Testis (tissue), 3 donors: Measurements from ENCODE around the gene ABCG8. TPM values are rescaled to one million over a fixed set of nuclear protein-coding genes. Genes with fewer than 3 reads are reported as not detected.

Experiments used
- DNase-seq: peaks from one replicate; pipeline ENCODE4 v3.0.0-alpha.2; 2019
- H3K27ac ChIP-seq, 2 donors: fragments of 200-600 bp; sonication (generic); one replicate each; pipeline ENCODE4 v1.5.1; 2019
- H3K27me3 ChIP-seq: fragments of 200-600 bp; sonication (generic); one replicate; pipeline ENCODE4 v1.5.1; 2019
- H3K36me3 ChIP-seq: fragments of 200-600 bp; sonication (generic); one replicate; pipeline ENCODE4 v1.5.1; 2017; ENCODE audit warnings: low read depth; ENCODE audit errors: missing control alignments
- H3K4me1 ChIP-seq: fragments of 200-600 bp; sonication (generic); one replicate; pipeline ENCODE4 v1.5.1; 2019
- H3K4me3 ChIP-seq, 2 donors: fragments of 200-600 bp; sonication (generic); one replicate each; pipeline ENCODE4 v1.5.1; 2017 to 2019
- H3K9me3 ChIP-seq: fragments of 200-600 bp; sonication (generic); one replicate; pipeline ENCODE4 v1.5.1; 2017
- POLR2A ChIP-seq: fragments of 450-650 bp; IDR thresholded peaks from one replicate; pipeline ENCODE4 v1.6.1; 2017; ENCODE audit warnings: antibody characterized with exemption, mild to moderate bottlenecking, moderate library complexity
- WGBS, 2 donors: methylation state at CpG; one replicate each; pipeline ENCODE4 v1.1.5; 2018; 5-methylcytosine and 5-hydroxymethylcytosine counted together
- intact Hi-C: fragments of 100-400 bp; cut with DNase I; formaldehyde crosslinking; loops from one replicate; pipeline ENCODE4 v1.15.1; 2023; ENCODE audit warnings: low total_unique reads
- polyA plus RNA-seq: library from polyadenylated mRNA; stranded (reverse); fragments of 350-450 nt; fragmentation: Illumina TruSeq; extraction: RNeasy Lipid Tissue Mini Kit (QIAGEN cat#74804); gene quantifications from one replicate; pipeline ENCODE4 v1.2.3, GENCODE V29; 2014; ENCODE audit warnings: low read depth, low replicate concordance; ENCODE audit not compliant: insufficient read depth
- total RNA-seq, 2 donors: library from RNA; depleted of rRNA; stranded (reverse); fragments of >200 nt; gene quantifications; one replicate each; pipeline ENCODE4 v1.2.3, GENCODE V29; 2016
- TF ChIP-seq, protein P1 (sequence below), 3 experiments: fragments of 450-650 bp in 2 of 3; fragments of 200-600 bp in 1 of 3; sonication (generic) in 1 of 3; IDR thresholded peaks; one replicate each; pipeline ENCODE4 v1.5.1; 2016 to 2019; ENCODE audit warnings: antibody characterized with exemption in 3 of 3, mild to moderate bottlenecking in 2 of 3, moderate library complexity in 1 of 3

ABCG8 gene
- total and polyA plus RNA-seq, 3 donors from 2014 or later = 0.24 to 0.43 TPM; not detected in 1

DNA sequence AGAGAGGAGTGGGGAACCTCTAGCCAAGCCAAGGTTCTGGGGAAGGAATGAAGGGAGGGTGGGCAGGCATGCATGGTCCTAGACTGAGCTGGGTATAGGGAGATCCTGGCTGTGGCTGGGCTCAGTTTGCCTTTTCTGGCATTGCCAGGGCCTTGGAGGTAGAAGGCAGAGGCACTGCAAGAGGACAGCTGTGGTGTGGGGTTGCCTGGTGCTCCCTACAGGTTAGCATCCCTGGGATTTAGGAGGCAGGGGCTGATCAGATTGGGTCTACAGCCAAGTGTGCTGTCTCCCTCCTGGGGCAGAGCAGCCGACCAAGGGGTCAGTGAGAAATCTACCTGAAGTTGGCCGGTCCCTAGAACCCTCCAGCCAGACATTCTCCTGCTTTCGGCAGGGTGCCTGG is 15.9 kb downstream of the ABCG8 start:
- DNase-seq = no peak
- intact Hi-C loops = no loop called here
- no peaks in the 10 kb centered on the region for H3K27me3 ChIP-seq
- TF ChIP-seq, protein P1, sequence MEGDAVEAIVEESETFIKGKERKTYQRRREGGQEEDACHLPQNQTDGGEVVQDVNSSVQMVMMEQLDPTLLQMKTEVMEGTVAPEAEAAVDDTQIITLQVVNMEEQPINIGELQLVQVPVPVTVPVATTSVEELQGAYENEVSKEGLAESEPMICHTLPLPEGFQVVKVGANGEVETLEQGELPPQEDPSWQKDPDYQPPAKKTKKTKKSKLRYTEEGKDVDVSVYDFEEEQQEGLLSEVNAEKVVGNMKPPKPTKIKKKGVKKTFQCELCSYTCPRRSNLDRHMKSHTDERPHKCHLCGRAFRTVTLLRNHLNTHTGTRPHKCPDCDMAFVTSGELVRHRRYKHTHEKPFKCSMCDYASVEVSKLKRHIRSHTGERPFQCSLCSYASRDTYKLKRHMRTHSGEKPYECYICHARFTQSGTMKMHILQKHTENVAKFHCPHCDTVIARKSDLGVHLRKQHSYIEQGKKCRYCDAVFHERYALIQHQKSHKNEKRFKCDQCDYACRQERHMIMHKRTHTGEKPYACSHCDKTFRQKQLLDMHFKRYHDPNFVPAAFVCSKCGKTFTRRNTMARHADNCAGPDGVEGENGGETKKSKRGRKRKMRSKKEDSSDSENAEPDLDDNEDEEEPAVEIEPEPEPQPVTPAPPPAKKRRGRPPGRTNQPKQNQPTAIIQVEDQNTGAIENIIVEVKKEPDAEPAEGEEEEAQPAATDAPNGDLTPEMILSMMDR (IDR thresholded peaks at IDR 0.05) = no peak
- no peak for TF ChIP-seq POLR2A
- H3K4me3 ChIP-seq = no peak overlapping the region
- WGBS, 2 donors = 67 to 91% methylated on average over 3 of the region's 3 CpGs
- no peaks in the 10 kb centered on the region for H3K9me3 ChIP-seq
- H3K4me1 ChIP-seq = no peaks in the 10 kb centered on the region
- H3K36me3 ChIP-seq = no peaks in the 10 kb centered on the region
- H3K27ac ChIP-seq = no peak overlapping the region

DNA sequence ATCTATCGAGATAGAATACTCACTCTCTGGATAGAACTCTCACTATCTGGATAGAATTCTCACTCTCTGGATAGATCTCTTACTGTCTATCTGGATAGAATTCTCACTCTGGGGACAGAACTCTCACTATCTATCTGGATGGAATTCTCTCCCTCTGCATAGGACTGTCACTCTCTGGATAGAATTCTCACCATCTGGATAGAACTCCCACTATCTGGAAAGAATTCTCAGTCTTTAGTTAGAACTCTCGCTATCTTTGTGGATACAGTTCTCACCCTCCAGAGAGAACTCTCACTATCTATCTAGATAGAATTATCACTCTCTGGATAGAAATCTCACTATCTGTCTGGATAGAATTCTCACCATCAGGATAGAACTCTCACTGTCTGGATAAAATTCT is 16.5 kb downstream of the ABCG8 start:
- intact Hi-C loops = no loop called here
- Histone ChIP-seq H3K9me3 (no peaks in the 10 kb centered on the region), H3K27me3 (no peaks in the 10 kb centered on the region), H3K4me1 (no peaks in the 10 kb centered on the region), H3K27ac (no peak overlapping the region), H3K4me3 (no peak overlapping the region), H3K36me3 (no peaks in the 10 kb centered on the region)
- TF ChIP-seq, protein P1 (IDR thresholded peaks at IDR 0.05) = no peak
- TF ChIP-seq POLR2A = no peak
- 70 to 76% methylated on average over 2 of the region's 2 CpGs for WGBS, 2 donors
- no peak for DNase-seq

DNA sequence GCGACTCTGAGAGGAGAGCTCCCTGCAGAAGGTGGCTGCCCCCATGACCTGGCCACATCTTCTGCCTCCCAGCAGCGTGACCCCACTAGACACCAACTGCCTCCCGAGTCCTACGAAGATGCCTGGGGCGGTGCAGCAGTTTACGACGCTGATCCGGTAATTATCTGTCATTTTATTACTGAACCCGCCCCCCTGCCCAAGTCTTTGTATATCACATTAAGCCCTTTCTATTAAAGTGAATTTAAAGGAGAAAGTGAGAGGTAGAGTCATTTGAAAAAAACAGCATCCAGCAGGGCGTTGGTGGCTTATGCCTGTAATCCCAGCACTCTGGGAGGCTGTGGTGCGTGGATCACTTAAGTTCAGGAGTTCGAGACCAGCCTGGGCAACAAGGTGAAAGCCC is 33.4 kb downstream of the ABCG8 start:
- H3K27me3 ChIP-seq = no peaks in the 10 kb centered on the region
- WGBS, 2 donors = 87 to 88% methylated on average over 12 of the region's 12 CpGs
- no peak overlapping the region for H3K4me3 ChIP-seq
- no peaks in the 10 kb centered on the region for H3K36me3 ChIP-seq
- H3K9me3 ChIP-seq = no peaks in the 10 kb centered on the region
- intact Hi-C loops = no loop called here
- no peak for DNase-seq
- H3K4me1 ChIP-seq = no peaks in the 10 kb centered on the region
- no peak overlapping the region for H3K27ac ChIP-seq
- TF ChIP-seq, protein P1 (IDR thresholded peaks at IDR 0.05) = no peak
- TF ChIP-seq POLR2A = no peak

DNA sequence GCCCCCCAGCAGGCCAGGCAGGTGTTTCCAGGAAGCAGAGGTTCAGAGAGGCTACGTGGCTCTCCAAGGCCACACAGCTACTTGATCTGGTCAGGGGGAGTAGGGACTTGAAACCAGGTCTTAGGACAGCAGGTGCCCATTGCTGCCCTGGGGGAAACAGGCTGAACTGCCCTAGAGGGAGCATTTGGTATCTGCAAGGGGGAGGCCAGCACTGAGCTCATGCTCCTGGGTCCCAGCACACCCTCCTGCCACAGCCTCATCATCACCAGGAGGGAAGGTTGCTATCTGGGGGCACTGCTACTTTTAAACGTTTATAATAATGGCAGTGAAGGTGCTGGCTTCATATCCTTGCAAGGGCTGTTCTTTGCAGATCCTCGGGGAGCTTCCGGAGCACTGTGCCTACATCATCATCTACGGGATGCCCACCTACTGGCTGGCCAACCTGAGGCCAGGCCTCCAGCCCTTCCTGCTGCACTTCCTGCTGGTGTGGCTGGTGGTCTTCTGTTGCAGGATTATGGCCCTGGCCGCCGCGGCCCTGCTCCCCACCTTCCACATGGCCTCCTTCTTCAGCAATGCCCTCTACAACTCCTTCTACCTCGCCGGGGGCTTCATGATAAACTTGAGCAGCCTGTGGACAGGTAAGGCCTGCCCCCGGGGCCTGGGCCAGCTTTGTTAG is 36.1 kb downstream of the ABCG8 start:
- Histone ChIP-seq H3K27ac (no peak overlapping the region), H3K4me3 (no peak overlapping the region), H3K9me3 (no peaks in the 10 kb centered on the region), H3K27me3 (no peaks in the 10 kb centered on the region), H3K36me3 (no peaks in the 10 kb centered on the region), H3K4me1 (no peaks in the 10 kb centered on the region)
- WGBS, 2 donors = 86 to 87% methylated on average over 7 to 11 of the region's 11 CpGs
- TF ChIP-seq, protein P1 (IDR thresholded peaks at IDR 0.05) = no peak
- TF ChIP-seq POLR2A = no peak
- no peak for DNase-seq
- intact Hi-C loops = no loop called here
